Measurements from ENCODE around the gene TDG. TPM values are rescaled to one million over a fixed set of nuclear protein-coding genes. Genes with fewer than 3 reads are reported as not detected.
A peak's percentile ranks its signal among the peaks of the same experiment; 100 is the strongest.

The TDG gene
- total RNA-seq, 2 donors from 2014 or later = 13.2 to 17.5 TPM

- ATAC-seq (no peak), DNase-seq (no peak)
- WGBS, 2 donors = 76 to 79% methylated on average over 13 of the region's 13 CpGs
- Histone ChIP-seq H3K4me3 (no peak overlapping the region), H3K27me3 (no peaks in the 10 kb centered on the region), H3K27ac (no peak overlapping the region), H3K9me3 (no peaks in the 10 kb centered on the region), H3K36me3 (replicated peaks in 1 of 2; ENCODE audit: insufficient read depth in 1 of 2, low read depth in 2 of 2) (peaks cover 12 to 45% of the 10 kb centered on the region in 2 donors), H3K4me1 (no peaks in the 10 kb centered on the region)
- no peak for TF ChIP-seq POLR2A (IDR thresholded peaks at IDR 0.05)
- TF ChIP-seq, protein P1, sequence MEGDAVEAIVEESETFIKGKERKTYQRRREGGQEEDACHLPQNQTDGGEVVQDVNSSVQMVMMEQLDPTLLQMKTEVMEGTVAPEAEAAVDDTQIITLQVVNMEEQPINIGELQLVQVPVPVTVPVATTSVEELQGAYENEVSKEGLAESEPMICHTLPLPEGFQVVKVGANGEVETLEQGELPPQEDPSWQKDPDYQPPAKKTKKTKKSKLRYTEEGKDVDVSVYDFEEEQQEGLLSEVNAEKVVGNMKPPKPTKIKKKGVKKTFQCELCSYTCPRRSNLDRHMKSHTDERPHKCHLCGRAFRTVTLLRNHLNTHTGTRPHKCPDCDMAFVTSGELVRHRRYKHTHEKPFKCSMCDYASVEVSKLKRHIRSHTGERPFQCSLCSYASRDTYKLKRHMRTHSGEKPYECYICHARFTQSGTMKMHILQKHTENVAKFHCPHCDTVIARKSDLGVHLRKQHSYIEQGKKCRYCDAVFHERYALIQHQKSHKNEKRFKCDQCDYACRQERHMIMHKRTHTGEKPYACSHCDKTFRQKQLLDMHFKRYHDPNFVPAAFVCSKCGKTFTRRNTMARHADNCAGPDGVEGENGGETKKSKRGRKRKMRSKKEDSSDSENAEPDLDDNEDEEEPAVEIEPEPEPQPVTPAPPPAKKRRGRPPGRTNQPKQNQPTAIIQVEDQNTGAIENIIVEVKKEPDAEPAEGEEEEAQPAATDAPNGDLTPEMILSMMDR (IDR thresholded peaks at IDR 0.05) = no peak
- intact Hi-C loops (cut with DNase I) = no loop called here
Observed at GRCh38 chr12:103948746-103949406, 16.8 kb upstream of the TDG start.

- Histone ChIP-seq H3K9me3 (no peaks in the 10 kb centered on the region), H3K4me1 (peaks cover 20% of the 10 kb centered on the region), H3K27me3 (no peaks in the 10 kb centered on the region), H3K36me3 (replicated peaks in 1 of 2; ENCODE audit: insufficient read depth in 1 of 2, low read depth in 2 of 2) (peaks cover 5 to 21% of the 10 kb centered on the region in 2 donors), H3K4me3 (no peak overlapping the region), H3K27ac (no peak overlapping the region)
- no peak for ATAC-seq
- DNase-seq = no peak
- intact Hi-C loops (cut with DNase I) = no loop called here
- TF ChIP-seq, protein P1 (IDR thresholded peaks at IDR 0.05) = no peak
- TF ChIP-seq POLR2A (IDR thresholded peaks at IDR 0.05) = no peak
- 72 to 77% methylated on average over 1 of the region's 1 CpG for WGBS, 2 donors
Observed at GRCh38 chr12:103952497-103952896, 13.2 kb upstream of the TDG start.

GRCh38 chr12:103955811-103956508 is 9.7 kb upstream of the TDG start:
- intact Hi-C loops (cut with DNase I) = no loop called here
- Histone ChIP-seq H3K4me3 (peak overlapping the region; percentile 43 to 47), H3K27me3 (no peaks in the 10 kb centered on the region), H3K4me1 (peaks cover 21% of the 10 kb centered on the region), H3K36me3 (replicated peaks in 1 of 2; ENCODE audit: insufficient read depth in 1 of 2, low read depth in 2 of 2) (peaks cover 5% of the 10 kb centered on the region in 2 donors), H3K9me3 (no peaks in the 10 kb centered on the region), H3K27ac (peak overlapping the region in 3 of 4 donors; percentile 72 to 96 (median 92))
- WGBS, 2 donors = 25 to 30% methylated on average over 7 of the region's 7 CpGs
- ATAC-seq (no peak), DNase-seq (no peak)
- TF ChIP-seq, protein P1 (IDR thresholded peaks at IDR 0.05) = no peak
- TF ChIP-seq POLR2A (IDR thresholded peaks at IDR 0.05) = no peak

DNA sequence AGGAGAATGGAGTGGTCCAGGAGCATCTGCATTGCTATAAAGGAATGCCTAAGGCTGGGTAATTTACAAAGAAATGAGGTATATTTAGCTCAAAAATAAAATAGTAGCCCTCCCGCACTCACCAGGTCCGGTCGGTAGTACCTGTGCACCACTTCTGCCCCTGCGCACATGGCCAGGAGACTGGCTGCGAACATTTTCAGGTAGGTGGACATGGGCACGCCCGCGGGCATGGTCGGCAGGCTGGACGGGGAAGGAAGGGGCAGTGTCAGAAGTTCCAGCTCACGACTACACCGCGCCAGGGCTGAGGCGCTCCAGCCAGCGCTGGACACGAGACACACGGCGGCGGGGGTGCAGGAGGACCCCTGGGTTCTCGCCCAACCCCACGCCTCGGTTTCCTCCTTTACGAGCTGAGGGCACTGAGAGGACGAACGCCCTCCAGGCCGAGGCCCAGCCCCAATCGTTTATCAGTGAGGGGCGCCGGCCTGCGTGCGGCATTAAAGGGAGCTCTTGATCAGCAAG is 9.1 kb upstream of the TDG start:
- 0% methylated on average over 17 to 31 of the region's 31 CpGs for WGBS, 2 donors
- Histone ChIP-seq H3K27ac (peak overlapping the region; percentile 67 to 96 (median 82)), H3K4me3 (peak overlapping the region; percentile 43 to 47), H3K4me1 (peaks cover 21% of the 10 kb centered on the region), H3K36me3 (replicated peaks in 1 of 2; ENCODE audit: insufficient read depth in 1 of 2, low read depth in 2 of 2) (peaks cover 3 to 5% of the 10 kb centered on the region in 2 donors), H3K9me3 (no peaks in the 10 kb centered on the region), H3K27me3 (no peaks in the 10 kb centered on the region)
- ATAC-seq (peak; percentile 41), DNase-seq (peak in 1 of 4 donors; percentile 12)
- TF ChIP-seq, protein P1 (IDR thresholded peaks at IDR 0.05) = no peak
- intact Hi-C loops (cut with DNase I) = no loop called here
